Activated CD4-positive, CD25-positive, alpha-beta regulatory T cell treated with anti-CD3 and anti-CD28 coated beads, Interleukin-2, amount 50 U/mL, for 72 hours (primary cell): ENCODE measurements around the gene ANO7.

Experiments used
- DNase-seq: peaks from one replicate; pipeline ENCODE4 v3.0.0; 2021

The ANO7 gene

GRCh38 chr2:241214209-241214608 is 25.7 kb downstream of the ANO7 start:
- no peak for DNase-seq

- no peak for DNase-seq
These were observed 26.3 kb downstream of the ANO7 start for GRCh38 chr2:241214766-241215165.

- DNase-seq = no peak
These were observed 26.9 kb downstream of the ANO7 start for GRCh38 chr2:241215421-241215820.

GRCh38 chr2:241216211-241216761 is 27.8 kb downstream of the ANO7 start:
- DNase-seq = no peak

GRCh38 chr2:241217320-241218031 is 29.0 kb downstream of the ANO7 start:
- DNase-seq = peak; percentile 41

GRCh38 chr2:241218131-241219029 is 29.9 kb downstream of the ANO7 start:
- peak; percentile 53 for DNase-seq

- DNase-seq = no peak
These were observed 30.5 kb downstream of the ANO7 start for GRCh38 chr2:241219030-241219382.

DNA sequence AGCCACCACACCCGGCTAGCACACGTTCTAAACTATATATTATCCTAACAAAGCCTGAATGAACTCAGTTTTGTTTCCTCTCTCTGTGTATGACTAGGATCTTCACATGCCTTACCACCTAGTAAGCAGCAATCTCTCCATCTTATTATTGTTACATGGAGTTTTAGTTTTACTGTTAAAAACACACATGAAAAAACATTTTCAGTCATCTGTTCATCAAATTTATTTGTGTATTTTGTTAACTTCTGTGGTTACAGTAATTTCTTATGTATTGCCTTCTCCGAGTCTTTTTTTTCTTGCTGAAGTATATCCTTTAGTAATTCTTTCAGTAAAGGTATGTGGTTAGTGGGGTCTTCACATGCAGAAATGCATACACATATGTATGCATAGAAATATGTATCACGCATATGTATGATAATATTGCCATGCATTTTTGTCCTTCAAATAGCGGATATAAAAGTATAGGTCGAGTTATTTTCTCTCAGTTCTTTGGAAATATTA is 31.4 kb downstream of the ANO7 start:
- no peak for DNase-seq

DNA sequence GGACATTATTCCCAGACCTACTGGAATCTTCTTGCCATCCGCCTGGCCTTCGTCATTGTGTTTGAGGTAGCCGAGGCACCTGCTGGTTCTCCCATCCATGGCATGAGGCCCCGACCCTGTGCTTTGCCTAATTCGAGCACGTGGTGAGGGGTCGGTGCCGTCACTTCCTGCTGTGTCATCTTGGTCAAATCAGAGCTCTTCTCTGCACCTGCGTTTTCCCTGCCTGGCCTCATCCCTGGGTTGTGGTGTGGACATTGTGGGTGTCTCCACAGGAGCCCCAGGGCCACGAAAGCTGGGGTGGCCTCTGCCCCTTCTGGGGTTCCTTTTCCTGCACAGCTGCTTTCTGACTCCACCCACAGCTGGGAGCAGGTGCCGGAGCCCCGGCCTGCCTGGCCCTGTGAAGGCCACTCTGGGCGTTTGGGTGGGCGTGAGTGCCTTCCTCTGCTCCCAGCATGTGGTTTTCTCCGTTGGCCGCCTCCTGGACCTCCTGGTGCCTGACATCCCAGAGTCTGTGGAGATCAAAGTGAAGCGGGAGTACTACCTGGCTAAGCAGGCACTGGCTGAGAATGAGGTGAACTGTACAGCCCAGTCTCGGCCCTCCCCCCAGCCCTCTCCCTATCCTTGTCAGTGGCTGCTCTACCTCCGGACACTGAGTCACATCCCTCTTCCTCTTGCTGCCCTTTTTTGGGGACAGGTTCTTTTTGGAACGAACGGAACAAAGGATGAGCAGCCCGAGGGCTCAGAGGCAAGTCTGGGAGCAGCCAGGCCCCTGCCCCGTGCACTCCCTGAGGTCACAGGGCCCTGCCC is 34.9 kb downstream of the ANO7 start:
- no peak for DNase-seq

- DNase-seq = no peak
These were observed 35.8 kb downstream of the ANO7 start for GRCh38 chr2:241224018-241224850.

- no peak for DNase-seq
These were observed 36.5 kb downstream of the ANO7 start for GRCh38 chr2:241224851-241225438.

- no peak for DNase-seq
These were observed 37.1 kb downstream of the ANO7 start for GRCh38 chr2:241225545-241225944.

GRCh38 chr2:241225983-241226382 is 37.5 kb downstream of the ANO7 start:
- no peak for DNase-seq

DNA sequence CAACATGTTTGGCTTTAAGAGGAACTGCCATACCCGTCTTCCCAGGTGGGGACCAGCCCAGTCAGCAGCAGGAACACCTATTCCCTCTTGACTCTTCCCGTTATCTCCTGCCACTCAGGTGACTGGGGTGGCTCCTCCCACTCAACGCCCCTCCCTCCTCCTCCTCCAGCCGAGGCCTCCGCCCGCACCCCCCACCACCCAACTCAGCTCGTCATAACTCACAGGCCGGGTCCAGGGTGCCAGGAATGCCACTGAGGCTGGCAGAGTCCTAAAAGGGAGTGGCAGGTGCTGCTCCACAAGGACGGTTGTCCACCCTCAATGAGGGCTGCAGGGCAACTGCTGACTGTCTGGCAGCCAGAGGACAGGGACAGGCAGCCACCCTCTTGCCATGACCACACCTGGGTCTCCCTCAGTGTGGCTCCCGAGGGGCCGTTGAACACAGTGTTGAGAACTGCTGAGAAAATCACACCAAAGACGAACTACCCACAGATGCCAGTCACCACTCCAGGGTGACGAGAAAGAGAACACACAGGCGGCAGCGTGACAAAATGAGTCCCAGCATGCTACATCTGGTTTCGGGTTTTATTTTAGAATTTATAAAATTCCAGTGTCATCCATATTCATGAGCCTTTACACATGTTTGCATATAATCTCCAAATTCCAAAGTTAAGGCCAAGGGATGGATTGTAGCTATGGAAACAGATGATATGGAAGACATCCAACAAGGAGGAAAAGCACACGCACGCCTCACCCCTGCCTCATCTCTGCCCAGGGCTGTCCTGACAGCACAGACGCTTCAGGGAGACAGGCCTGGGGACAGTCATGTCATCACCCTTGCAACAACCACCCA is 38.5 kb downstream of the ANO7 start:
- no peak for DNase-seq

DNA sequence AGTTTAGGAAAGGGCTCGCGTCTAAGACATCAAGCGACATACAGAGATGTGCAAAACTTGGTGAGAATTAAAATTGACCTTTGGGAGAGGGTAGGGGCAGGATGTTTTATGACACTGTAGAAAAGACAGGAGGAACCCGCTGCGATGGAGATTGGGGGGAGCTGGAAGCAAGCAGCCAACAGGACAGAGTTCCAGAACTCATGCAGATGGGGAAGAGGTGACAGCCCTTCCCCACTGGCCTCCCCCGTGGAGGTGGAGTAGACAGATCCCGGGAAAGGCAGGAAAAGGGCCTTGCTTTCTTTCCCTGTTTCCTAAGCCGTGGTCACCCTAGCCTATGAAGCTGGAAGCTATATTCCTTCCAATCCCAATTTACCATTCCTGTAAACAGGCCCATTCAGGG is 39.1 kb downstream of the ANO7 start:
- no peak for DNase-seq

DNA sequence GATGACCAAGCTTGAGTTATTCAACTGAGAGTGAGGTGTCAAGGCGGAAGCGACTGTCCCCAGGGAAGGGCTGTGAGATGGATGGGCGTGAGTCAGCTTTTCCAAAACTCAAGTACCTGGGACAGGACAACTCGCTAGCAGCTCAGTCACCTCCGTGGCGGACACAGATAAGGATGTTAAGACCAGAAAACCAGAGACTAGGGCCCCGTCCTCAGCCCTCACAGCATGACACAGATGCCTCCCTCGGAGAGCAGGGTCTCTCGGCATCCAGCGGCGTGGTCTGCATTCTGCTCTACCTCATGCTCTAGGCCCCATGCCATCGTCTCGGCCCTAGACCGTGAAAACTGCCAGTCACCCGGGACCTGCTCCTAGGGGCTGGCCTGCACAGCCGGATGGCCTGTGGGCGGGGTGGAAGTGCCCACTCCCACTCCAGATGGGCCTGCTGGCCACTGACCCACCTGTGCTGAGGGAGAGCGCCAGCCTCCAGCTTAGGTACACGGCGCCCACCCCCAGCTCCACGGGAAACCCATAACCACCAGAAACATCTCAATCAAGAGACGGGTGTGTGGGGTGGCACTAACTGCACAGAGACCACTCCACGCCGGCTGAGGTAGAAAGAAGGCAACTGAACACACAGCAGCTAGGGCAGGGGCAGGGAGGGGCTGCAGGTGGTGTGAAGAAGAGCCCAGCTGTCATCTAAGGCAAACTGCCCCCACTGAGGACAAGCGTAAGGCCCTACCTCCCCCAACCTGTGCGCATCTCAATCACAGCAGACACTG is 39.8 kb downstream of the ANO7 start:
- no peak for DNase-seq

DNA sequence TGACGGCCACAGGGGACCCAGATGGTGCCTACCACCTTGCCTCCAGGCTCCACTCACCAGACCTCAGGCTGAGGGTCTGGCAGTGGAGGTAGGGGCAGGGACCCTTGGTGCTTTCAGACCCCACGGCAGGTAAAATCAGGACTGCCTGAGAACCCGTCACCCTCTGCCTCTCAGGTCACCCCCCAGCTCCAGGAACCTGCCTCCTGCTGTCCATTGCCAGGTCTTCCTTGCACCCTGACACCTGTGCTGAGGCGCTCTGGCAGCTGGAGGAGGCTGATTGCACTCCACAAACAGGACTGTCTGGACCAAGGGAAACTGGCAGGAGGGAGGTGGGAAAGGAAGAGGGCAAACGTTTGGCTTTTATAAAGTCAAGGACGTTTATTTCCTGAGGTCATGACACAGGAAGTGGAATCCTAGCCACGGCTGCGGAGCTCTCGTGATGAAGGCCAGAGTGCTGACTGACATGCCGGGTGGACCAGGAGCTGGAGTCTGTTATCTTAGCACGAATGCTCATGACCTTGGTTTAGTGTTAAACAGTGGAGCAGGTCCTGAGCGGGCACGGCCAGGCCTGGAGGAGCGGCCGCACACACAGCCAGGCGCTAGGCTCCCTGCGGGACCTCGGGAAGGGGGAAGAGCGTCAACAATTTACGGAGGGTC is 40.5 kb downstream of the ANO7 start:
- no peak for DNase-seq

GRCh38 chr2:241229563-241230401 is 41.3 kb downstream of the ANO7 start:
- no peak for DNase-seq
